GM21526 (cell line): Measurements from ENCODE around the gene UBXN11.
"Not testable (repeated sequence)": the region's sequence is repeated elsewhere in the genome, so short reads cannot be mapped to it uniquely, and the experiment has no call there.

Experiments
- ATAC-seq: cut with Tn5 transposase; IDR thresholded peaks from one replicate; pipeline ENCODE4 v1.9.1; 2021; ENCODE audit warnings: moderate library complexity; ENCODE audit not compliant: unreplicated experiment, low FRiP score

The UBXN11 gene

GRCh38 chr1:26337625-26338024, 31.2 kb upstream of the UBXN11 start:
- ATAC-seq: no peak

DNA sequence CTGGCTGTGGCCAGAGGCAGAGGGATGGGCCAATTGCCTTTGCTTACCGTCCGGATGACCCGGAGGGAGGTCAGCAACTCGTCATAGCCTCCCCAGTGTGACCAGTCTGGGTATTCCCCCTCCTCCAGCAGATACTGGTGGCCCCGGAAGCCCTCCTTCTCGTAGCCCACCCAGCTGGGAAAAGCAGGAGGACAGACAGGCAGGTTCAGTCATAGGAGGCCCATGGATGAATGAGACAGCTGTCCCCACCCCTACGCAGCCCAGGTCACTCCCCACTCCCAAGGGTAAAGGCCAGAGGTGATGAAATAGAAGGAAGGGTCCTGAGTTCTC, 30.7 kb upstream of the UBXN11 start:
- no peak for ATAC-seq

GRCh38 chr1:26336477-26337205, 30.2 kb upstream of the UBXN11 start:
- no peak for ATAC-seq

DNA sequence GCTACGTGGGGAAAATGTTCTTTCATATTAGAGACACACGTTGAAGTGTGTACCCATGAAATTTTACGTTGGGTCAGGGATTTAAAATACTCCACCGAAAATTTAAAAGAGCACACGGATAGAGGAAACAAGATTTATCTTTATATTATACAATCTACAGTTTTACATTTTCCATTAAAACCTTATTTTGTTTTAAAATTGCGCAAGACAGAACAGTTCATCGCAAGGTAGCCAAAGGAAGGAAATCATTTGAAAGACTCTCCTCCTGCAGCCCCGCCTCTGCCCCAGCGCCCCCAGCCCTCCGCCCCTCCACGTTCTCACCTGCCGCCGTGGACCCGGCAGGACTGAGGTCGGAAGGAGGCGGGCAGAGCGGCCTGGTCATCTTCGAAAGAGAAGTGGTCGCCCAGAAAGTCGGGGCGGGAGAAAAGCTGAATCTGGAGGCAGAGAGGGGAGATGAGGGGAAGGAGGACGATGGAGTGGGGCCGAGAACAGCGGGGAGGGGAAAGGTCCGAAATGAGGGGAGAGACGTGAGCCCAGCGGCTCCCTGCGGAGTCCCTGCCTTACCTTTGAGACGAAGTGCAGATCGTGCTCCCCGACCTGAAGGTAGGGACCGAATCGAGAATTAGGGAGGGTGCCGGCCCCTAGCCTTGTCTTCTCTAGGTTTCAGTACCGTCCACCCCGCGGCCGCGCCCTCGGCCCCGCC, 29.5 kb upstream of the UBXN11 start:
- ATAC-seq: no peak

DNA sequence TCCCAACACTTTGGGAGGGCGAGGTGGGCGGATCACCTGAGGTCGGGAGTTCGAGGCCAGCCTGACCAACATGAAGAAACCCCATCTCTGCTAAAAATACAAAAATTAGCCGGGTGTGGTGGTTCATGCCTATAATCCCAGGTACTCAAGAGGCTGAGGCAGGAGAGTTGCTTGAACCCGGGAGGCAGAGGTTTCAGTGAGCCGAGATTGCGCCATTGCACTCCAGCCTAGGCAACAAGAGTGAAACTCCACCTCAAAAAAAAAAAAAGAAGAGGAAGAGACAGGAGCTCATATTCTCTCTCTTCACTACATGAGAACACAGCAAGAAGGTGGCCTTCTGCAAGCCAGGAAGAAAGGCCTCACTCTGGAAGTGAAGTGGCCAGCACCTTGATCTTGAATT, 26.9 kb upstream of the UBXN11 start:
- not testable (repeated sequence) for ATAC-seq

GRCh38 chr1:26330276-26330675, 23.8 kb upstream of the UBXN11 start:
- no peak for ATAC-seq

DNA sequence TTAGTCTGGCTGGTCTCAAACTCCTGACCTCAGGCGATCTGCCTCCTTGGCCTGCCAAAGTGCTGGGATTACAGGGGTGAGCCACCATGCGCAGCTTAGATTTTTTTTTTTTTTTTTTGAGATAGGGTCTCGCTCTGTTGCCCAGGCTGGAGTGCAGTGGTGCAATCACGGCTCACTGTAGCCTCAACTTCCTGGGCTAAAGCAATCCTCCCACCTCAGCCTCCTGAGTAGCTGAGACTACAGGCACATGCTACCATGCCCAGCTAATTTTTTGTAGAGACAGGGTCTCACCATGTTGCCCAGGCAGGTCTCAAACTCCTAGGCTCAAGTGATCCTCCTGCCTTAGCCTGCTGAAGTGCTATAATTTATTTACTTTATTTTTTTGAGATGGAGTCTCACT, 22.9 kb upstream of the UBXN11 start:
- not testable (repeated sequence) for ATAC-seq

DNA sequence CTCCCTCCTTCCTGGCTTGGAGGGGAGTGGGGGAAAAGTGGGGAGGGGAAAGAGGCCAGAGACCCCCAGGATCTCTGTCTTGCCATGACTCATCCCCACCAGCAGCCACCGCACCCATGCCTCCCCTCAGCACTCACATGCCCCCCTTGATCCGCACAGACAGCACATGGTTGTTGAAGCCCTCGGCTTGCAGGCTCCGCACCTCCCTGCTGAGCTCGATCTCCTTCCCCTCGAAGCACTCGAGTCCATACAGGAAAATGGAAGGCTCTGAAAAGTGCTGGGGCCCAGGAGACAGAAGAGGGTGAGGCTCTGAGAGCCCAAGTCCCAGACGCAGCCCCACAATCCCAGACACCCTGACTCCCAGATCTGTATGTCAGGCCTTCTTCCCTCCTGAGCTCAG, 22.2 kb upstream of the UBXN11 start:
- ATAC-seq: no peak

DNA sequence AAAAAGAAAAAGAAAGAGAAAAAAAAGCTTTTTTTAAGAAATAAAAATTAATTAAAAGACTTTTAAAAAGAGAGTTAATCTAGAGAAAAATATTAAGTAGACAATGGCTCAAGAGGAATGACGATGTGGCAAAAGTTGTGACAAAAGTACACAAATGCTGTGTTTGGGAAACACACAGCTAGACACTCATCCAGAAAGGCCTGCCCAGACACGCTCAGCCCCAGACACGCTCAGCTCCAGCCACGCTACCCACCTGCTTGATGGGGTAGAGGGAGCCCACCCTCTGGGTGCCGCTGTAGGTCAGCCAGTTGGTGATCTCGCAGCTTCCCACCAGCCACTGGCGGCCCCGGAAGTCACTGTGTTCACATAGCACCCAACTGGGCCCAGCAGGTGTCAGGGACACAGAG, 21.5 kb upstream of the UBXN11 start:
- no peak for ATAC-seq

DNA sequence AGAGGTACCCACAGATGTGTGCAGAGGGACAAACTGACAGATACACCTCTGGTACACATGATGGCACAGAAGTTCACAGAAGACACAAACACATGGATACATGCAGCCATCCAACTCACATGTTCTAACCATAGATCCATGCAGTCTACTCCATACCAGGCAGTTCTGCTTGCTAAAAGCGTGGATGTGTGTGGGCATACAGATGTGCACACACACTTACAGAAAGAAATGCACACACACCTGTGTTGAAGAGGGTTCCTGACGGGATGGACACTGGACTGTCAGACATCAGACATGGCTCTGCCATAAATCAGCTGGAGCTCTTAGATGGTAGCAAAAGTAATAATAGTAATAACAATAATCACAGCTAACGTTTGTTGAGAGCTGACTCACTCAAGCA, 18.1 kb upstream of the UBXN11 start:
- no peak for ATAC-seq

GRCh38 chr1:26323382-26323781, 16.9 kb upstream of the UBXN11 start:
- no peak for ATAC-seq

DNA sequence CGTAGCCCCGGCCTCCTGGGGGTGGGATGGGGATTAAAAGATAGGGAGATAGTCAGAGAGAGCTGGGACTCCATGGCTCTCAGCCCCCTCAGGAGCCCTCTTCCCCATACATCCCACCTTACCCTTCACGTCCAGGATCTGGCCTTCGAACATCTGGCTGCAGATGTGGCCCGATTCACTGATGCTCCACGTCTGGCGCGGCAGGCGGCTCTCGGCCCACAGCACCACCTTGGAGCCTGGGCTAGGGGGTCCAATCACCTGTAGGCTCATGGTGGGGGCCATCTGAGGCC, 15.6 kb upstream of the UBXN11 start:
- no peak for ATAC-seq

GRCh38 chr1:26321315-26322041, 15.0 kb upstream of the UBXN11 start:
- ATAC-seq: no peak

DNA sequence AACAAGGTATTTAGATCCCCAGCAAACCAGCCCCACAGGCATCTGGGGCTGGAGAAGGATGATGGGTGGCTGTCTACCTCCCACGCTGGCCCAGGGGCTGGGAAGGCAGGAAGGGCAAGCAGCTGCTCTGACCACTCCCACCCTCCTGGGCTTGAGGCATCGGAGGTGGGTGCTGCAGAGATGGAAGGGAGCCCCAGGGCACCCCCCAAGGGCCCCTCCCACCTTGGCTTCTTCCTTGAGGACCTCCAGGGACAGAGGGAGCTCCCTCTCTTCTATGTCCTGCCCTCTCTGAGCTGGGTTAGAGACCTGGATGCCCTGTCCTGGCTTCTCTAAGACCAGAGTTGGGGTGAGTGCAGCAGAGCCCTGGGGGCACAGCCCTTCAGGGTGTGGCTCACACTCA, 14.5 kb upstream of the UBXN11 start:
- ATAC-seq: no peak

DNA sequence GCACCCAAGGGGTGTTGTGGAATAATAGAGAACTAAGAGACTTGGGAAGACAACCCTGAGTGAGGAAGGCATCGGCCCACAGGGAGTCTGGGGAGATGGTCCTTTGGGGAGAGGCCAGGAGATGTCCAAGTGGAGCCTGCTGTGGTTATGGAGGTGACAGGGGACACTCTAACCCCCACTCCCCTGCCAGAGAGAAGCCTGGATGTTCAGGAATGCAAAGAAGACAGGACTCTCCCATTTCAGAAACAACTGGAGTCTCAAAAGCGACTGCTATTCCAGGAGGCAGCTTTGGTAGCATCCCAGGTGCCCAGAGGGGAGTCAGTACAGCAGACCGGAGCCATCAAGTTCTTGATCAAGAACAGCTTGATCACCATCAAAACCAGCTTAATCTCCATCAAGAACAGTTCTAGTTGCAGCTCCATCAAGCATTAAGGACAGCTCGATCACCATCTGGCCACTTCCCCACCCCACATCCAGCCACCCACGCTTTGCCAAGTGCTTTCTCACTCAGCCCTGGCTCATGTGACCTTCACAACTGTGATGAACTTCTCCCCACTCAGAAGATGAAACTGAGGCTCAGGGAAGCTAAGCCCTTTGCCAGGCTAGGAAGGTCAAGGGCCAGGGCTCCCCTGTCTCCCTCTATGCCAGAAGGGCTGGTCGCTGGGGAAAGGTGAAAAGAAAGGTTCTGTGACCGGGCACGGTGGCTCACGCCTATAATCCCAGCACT, 12.1 kb upstream of the UBXN11 start:
- ATAC-seq: no peak

- no peak for ATAC-seq
Observed at GRCh38 chr1:26317612-26318337, 11.3 kb upstream of the UBXN11 start, which contains the start of gene CD52. Gene CD52 (plus strand): TSS chr1:26317958. CDS start chr1:26318018, 60 bp downstream.

- ATAC-seq: no peak
Observed at GRCh38 chr1:26317146-26317545, 10.7 kb upstream of the UBXN11 start.

- ATAC-seq: no peak
Observed at GRCh38 chr1:26315874-26316850, 9.7 kb upstream of the UBXN11 start.

DNA sequence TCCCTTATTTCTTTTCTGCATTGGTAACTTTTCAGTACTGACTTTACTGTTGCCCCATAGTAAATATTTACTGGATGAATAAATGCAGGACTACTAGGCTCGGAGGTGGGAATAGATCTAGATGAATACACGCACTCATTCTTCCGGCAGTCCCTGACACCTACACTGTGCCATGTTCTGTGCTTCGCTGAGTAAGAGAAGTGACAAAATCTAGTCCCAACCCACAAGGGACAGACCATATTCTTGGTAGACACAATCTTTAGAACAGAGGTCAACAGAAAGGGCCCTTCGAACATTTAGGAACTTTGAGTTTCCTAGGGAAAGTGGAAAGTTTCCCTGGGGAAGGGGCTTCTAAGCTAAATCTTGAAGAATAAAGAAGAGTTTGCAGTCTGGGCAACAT, 8.1 kb upstream of the UBXN11 start:
- ATAC-seq: no peak
